Stimulated activated CD4-positive, alpha-beta T cell treated with anti-CD3 and anti-CD28 coated beads, Interleukin-12 subunit alpha, Interleukin-12 subunit beta, amount 100 ng/mL, for 48 hours (primary cell): ENCODE measurements around the gene VPS52.
"Not testable (repeated sequence)": the region's sequence is repeated elsewhere in the genome, so short reads cannot be mapped to it uniquely, and the experiment has no call there.

Source experiments
- DNase-seq, 3 donors: peaks; one replicate each; pipeline ENCODE4 v3.0.0-alpha.2; 2020; ENCODE audit warnings: low read depth in 2 of 3, low spot score in 1 of 3

Gene VPS52

DNA sequence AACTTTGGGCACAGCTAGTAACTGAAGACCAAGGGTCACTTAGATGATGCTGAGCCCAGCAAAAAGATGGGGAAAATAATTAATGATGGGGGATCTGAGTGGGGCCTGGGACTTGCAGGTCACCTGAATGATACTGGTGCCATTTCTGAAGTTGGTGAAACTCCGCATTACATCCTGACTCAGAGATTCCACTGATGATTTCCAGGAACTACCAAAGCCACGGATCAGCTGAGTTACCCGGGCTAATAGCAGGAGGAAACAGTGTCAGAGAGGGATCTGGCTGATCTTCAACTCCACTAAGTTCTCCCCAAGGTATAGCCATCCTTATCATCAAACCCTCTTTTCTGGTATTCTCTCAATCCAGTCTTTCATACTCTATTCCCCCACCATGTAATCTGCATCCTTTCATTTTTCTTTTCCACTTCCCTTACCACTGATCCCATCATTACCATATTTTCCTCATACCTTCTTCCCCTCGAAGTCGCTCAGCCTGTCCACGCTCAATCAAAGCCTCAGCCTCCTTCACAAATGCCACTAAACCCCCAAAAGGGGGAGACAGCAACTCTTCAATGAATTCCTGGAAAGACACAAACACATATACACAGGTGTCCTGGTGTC, 20.2 kb downstream of the VPS52 start:
- DNase-seq: no peak

GRCh38 chr6:33250731-33251130, 20.9 kb downstream of the VPS52 start:
- no peak for DNase-seq

DNA sequence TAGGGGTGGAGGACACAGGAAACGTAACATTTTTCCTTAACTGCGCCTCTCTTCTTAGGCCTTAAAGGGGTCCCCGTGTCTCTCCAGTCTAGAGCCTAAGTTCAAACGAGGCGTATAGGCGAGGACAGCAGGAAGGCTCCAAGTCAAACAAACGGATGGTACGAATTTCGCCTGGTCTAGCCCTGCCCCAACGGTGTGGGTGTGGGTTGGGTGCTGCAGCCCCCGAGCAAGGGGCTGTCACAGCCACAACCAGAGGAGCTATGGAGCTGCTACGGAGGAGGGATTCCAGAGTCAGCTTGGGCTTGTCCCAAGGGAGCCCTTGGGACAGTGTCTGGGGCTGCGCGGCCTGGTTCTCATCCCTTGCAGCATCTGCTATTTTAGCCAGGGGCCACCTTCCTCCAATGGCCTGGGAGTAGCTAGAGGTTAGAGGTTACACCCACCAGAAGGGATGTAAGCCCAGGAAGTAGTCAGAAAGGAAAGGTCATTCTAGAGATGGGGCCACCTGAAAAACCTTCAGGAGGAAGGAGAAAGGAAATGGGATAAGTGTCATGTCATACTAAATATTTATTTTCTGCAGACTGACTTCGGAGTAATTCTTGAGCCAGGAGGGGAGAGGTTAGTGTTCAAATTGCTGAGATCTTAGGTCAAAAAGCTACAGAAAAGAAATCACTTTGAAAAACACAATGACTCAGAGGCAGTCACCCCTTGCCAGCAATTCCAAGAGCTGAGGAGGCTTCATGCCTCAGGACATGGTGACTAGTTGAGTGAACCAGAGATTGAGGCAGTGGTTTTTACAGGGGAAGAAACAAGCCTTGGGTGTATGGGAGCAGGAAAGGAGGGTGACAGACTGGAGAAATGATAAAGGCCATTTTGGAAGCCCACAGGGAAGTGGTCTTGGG, 21.7 kb downstream of the VPS52 start:
- DNase-seq: no peak

DNA sequence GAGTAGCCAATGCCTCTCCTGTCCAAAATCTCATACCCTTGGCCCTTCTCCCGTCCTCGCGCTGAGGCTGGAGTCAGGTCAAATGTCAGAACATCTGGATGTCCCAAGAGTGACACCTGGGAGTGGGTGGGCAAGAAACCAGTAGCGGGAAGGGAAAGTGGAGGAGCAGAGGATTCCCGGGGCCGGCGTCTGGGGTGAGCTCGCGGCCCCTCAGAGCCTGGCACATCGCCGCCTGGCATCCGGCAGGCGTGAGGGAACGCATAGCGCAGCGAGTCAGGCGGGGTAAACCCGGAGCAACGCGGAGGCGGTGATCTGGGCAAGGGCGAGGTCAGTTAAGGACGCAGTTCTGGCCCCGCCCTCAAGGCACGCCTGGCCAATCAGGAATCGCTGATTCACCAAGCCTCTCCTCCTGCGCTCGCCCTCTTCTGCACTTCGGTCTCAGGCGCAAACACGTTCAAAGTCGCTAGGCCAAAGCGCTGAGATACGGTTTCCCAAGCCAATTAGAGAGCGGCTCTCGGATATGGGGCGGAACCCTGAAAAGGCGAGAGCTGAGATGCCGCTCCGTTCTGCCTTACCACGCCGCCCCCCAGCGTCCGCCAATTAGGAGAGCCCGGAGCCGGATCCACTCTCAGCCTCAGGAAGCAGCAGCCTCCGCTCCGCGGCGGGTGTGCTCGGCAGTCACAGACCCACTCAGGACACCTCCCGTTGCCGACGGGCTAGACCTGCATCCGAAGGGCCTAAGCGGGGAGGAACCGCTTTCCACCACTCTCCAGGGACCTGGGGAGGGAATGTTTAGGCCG, 22.5 kb downstream of the VPS52 start:
- DNase-seq: peak; percentile 94 to 96 (median 94)

DNA sequence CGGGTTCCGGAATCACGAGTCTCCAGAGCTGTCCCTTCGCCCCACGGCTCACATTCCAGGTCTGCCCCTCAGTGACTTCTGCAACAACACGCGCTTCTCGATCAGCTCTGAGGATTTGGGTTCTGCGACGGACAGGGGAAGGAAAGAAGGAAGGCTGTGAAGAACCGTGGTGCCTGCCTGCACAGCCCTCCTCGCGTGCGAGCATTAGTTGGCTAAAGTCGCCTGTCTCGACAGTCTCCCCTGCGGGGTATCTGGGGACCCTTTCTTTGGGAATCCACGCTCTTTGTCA, 23.1 kb downstream of the VPS52 start:
- peak; percentile 12 to 34 (median 27) for DNase-seq

DNA sequence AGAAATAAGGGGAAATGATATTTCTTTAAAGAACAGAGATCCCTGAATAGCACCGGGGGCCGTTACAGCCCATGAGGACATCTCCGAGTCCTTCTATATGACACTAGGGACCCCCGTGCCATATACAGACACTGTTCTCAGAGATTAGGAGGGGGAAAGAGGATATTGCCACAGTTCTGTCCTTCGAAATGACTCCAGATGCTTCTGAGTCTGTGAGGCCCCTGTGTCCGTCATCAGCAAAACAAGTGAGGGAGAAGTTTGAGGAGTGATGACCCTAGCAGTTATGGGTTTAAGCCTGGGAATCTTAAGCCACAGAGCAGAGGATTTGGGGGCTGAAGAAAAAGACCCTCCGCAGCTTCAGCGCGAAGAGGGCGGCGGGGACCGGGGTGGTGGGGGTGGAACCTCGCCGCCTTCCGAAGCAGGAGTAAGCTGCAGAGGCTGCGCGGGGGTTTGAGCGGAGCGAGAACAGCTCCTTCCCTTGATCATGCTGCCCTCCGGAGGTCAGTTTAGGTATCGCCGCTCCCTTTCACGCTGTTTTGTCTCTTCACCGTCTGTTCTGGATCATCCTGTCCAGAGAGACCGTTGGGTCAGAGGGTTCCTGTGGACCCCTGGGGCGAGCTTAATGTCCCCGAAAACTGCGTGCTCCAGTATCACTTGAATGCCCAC, 23.6 kb downstream of the VPS52 start:
- DNase-seq: peak; percentile 84 to 97 (median 89)

- DNase-seq: no peak
These were observed 28.2 kb downstream of the VPS52 start for GRCh38 chr6:33243476-33243875.

DNA sequence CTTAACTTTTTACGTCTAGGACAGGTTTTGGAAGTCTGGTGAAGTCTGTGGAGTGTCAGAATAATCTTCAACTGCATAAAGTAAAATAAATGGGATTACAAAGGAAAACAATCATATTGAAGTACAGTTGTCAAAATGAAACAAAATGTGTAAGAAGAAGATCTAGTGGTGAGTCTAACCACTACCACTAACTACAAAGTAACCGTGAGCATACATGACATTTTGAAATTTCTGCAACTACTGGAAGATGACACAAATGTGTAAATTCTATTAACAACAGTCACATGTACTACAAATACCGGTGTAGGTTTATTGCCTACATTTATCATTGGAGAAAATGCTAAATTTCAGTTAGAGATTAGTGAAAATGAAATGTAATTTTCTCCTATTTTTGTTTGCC, 29.7 kb downstream of the VPS52 start:
- DNase-seq: no peak

DNA sequence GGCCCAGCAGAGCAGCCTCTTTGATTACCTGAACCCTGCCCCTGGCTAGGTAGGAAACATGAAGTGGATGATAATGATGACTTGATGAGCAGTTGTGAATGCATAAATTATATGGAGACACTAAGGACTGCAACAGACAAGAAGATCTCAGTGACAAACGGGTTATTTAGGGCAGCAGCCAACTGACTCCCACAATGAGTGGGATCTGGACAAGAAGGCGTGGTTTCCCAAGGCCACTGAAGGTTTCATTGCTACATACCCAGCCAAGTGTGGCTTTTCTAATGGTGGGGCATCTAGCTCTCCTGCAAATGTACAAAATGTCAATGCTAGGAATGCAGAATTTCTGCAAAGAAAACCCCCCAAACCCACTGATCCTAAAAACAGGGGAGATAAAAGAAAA, 33.9 kb downstream of the VPS52 start:
- DNase-seq: no peak

GRCh38 chr6:33236852-33237251, 34.8 kb downstream of the VPS52 start:
- DNase-seq: no peak

DNA sequence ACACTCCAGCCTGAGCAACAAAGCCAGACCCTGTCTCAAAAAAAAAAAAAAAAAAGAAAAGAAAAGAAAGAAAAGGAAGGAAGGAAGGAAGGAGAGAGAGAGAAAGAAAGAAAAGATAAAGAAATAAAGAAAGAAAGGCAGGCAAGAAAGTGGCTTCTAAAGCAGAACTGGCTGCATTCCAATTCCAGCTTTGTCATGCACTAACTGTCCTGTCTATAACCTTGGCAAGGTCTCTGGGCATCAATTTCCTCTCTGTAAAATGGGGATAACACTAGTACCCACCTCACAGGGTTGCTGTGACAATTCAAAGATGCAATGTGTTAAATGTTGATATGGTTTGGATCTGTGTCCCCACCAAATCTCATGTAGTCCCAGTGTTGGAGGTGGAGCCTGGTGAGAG, 35.3 kb downstream of the VPS52 start:
- DNase-seq: no peak

- DNase-seq: no peak
These were observed 36.4 kb downstream of the VPS52 start for GRCh38 chr6:33235221-33235634.

DNA sequence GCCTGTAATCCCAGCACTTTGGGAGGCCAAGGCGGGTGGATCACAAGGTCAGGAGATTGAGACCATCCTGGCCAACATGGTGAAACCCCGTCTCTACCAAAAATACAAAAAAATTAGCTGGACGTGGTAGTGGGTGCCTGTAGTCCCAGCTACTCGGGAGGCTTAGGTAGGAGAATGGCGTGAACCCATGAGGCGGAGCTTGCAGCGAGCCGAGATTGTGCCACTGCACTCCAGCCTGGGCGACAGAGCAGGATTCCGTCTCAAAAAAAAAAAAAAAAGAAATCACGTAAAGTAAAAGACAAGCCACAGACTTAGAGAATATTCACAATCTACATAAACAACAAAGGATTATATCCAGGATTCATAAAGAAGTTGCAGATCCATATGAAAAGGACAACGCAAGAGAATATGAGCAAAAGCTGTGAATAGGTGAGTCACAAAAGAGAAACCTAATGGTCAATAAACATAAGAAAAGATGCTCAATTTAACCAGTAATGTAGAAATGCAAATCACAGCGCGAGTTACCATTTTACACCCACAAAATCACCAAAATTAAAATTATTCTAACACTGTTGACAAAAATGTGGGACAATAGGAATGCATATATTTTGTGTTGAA, 45.1 kb downstream of the VPS52 start:
- DNase-seq: not testable (repeated sequence)

GRCh38 chr6:33217681-33218080, 54.0 kb downstream of the VPS52 start:
- DNase-seq: no peak

DNA sequence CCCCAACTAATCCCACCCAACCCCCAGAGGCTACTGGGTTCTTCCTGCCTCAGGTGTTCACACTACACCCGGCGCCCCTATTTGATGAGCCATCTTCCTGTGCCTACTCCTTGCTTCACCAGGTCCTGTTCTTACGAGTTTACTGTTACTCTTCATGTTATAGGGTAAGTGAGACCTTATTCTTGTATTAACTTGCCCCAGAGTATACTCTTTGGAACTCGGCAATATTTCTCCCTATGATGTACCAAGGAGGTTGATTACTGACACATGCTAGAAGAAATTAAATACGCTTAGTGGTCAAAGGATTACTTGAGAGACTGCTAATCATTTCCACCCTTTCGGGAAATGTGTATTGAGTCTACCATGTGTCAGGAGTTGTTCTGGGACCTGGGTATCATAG, 54.4 kb downstream of the VPS52 start:
- no peak for DNase-seq

DNA sequence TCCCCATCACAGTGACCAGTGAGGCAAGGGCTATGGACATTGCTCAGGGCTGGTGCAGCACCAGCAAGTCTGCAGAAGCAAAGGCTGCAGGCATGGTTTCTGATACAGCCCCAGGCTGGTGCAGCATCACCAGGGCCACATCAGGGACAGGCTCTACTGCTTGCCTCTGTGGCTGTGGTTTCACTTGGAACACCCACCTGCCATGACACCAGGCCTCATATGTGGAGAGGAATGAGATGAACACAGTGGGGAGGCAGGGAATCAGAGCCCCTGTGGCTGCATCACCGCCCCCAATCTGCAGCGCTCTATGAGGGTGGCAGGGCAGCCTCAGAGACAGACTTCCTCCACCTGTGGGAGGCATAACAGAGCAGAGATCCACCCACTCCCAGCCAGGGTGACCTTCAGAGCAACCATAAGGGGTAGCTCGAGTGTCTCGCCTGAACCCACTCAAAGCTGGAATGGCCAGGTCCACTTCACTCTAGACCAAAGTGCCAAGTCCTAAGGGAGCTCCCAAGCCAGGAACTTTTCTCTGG, 55.5 kb downstream of the VPS52 start:
- no peak for DNase-seq

DNA sequence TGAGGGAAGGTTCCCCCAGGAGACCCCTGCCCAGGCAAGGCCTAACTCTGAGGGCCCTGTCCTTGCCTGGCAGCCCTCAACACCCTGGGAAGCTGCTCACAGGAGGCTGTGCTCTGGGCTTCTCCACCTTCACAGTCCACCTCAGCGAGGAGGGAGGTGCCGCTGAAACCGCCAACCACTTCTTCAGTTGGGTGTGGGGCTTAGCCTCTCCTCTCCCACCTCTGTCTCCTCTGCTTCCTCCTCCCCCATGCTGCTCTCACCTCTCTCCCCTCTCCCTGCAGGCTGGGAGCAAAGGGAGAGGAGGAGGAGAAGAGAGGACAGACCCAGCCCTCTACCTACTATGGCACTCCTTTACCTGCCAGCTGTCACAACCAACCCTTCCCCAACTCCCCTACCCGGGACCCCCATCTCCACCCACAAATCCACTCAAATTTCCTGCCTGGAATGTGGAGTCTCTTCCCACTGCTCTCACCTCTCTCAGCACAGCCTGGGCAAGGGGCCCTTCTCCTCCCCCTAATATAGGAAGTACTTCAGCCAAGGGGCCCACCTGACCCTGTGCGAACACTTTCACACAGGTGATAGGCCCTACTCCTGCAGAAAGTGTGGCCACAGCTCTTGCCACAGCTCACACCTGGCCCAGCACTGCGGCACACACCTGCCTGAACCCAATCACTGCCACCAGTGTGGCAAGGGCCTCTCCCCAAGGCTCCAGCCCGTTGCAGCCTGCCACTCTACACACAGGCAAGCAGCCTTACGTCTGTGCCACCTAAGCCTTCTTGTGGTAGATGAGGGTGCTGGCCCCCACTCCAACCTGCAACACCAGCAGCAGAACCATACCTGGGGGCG, 56.2 kb downstream of the VPS52 start:
- no peak for DNase-seq

DNA sequence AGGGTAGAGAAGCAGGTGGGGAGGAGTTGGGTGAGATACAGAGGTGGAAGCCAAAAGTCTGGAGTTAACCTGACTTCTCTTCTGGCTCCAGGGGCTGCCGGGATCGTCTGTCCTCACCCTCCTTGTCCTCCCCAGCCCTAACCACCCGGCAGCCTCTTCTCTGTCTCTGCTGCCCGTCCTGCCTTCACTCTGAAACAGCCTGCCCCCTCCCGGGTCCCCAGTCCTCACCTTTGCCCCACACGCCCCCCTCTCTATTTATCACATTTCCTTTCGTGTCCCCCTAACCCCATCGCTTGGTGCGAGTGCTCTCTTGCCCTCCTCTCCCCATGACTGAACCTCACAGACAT, 57.7 kb downstream of the VPS52 start:
- DNase-seq: no peak

DNA sequence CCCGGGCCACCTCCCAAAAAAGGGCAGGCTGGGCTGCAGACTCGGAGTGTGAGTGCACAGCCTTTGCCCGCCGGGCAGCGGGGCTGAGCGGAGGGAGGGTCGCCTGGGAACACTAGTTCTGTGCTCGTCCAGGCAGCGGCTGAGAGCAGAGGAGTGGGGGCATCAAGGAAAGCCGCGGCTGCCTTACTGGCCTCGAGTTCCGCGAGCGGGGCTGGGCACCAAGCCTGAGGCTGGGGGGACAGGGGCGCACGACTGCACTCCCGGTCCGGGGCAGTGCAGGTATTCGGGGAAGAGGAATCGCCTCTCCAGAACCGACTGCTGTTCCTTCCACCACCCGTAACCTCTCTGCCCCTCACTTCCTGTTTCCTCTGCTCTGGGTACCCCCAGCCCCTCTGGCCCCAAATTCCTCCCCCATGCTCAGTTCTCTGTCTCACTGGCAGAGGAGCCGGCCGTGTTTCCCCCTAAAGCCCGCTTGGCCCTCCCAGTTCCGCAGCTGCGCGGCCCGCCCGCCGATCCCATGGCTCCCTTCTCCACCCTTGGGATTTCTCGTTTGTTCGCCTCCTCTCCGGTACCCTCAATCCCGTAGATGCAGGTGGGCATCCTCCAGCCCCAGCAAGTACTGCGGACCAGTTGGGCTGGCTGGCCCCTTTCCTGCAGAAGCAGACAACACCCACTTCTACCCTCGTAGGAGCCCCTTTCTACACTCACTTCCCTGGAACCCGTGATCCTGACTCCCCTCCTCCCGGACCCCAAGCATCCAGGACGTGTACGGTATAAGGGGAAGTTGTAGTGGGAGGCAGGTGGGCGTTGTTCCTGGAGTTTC, 58.3 kb downstream of the VPS52 start:
- DNase-seq: no peak
